HG03432 (cell line): ENCODE data around the gene SEC23IP.

Experiments used
- ATAC-seq: cut with Tn5 transposase; IDR thresholded peaks from one replicate; pipeline ENCODE4 v1.9.1; 2021; ENCODE audit warnings: mild to moderate bottlenecking, moderate library complexity; ENCODE audit not compliant: unreplicated experiment

Gene SEC23IP

GRCh38 chr10:119932631-119933030 is 40.1 kb downstream of the SEC23IP start:
- no peak for ATAC-seq

- ATAC-seq = no peak
These were observed 40.6 kb downstream of the SEC23IP start for GRCh38 chr10:119933179-119933578.

DNA sequence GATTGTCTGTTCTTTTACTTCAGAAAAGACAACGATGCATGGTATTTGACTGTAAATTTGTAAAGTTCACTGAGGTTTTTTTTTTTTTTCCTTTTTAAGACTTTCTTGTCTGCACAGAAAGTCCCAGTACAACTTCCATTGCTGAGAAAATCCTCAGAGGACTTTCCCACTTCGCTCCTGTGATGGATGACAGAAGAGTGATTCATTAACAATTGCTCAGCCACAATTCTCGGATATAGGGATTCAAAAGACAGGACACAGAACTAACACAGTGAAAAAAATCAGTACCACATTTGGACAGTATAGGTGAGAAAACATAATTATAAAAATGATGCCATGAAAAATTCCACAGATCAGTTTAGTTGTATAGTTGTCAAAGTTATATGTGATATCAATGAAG is 48.0 kb downstream of the SEC23IP start:
- no peak for ATAC-seq

DNA sequence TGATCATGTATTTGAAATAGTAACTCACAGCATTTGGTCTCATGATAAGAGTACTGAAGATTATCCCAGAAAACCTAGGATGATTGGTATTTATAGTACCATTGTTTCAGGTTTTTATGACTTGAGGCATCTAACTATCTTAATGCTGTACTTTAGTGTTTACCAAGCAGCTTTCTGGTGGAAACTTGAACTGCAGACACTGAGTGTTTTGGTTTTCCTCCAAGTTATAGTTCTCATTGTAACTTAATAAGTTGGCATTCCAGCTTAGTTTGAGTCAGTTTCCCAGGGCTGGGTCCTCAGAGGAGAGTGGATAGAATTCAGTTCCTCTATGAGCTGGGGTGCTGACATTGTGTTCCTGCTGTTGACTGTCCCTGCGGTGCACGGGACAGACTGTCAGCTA is 50.4 kb downstream of the SEC23IP start:
- no peak for ATAC-seq

DNA sequence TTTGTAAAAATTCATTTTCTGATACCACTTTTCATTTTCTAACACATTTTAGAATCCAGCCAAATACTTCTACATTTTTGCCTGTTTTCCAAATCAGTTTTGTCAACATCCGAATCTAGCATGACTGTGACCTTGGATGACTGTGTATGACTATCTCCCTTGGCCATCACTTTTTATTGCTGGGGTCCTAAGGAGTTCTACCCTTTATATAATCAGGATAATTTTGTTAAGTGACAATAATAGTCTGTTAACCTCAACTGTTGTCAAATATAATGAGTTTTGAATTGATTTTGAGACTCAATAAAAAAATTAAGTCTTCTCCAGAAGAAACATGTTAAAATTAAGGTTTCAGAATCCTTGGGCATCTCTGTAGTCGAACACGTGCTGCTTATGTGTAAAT is 53.3 kb downstream of the SEC23IP start:
- ATAC-seq = no peak

GRCh38 chr10:119947300-119947699 is 54.8 kb downstream of the SEC23IP start:
- ATAC-seq = no peak

GRCh38 chr10:119957451-119957850 is 64.9 kb downstream of the SEC23IP start:
- ATAC-seq = no peak

DNA sequence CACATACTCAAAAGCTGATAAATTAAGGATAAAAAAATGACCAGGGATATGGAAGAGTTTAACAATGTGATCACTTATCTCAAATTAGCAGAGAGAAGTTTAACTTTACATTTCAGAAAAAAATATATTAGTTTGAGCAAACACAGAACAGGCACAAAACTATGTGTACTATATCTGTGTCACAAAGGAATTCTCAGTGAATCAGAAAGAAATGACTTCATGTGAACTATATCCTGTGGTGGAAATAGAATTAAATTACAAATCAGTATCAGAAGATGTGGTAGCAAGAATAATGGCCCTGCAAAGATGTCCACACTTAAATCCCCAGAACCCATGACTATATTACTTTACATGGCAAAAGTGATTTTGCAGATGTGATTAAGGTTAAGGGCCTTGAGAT is 70.3 kb downstream of the SEC23IP start:
- no peak for ATAC-seq

GRCh38 chr10:119967066-119967465 is 74.5 kb downstream of the SEC23IP start:
- ATAC-seq = no peak

DNA sequence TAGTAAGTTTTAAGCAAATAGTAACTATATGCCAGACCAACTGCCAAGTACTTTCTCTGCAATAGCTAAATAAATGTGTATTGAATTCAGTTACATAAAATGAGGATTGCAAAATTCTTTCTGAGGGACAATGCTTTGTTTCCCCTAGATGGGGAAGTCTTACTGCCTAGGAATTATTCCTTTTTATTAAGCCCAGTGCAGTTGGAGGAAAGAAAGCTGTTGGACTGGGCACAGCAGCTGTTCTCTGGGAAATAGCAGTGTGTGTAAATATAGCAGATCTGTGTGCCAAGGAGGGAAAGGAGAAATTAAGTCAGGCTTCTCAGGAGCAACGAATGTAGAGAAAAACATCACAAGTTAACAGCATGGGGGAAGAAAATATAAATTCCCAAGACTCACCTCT is 77.1 kb downstream of the SEC23IP start:
- no peak for ATAC-seq

DNA sequence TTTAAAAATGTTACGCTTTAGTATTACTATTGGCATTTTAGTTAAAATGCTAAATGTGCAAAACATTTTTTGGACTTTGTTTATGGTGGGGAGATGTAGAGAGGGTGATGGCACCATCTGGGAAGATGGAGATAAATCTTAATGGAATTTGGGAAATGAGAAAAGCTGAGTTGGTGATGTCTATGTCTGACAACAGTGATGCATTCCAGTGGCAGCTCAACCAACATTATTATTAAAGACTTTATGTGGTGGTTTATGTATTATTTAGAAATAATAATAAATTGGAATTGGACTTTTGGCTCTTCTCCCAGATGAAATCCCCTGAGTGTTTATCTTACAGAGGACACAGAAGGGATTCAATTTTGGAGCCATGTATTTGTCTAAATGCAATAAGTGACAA is 77.6 kb downstream of the SEC23IP start:
- ATAC-seq = no peak

DNA sequence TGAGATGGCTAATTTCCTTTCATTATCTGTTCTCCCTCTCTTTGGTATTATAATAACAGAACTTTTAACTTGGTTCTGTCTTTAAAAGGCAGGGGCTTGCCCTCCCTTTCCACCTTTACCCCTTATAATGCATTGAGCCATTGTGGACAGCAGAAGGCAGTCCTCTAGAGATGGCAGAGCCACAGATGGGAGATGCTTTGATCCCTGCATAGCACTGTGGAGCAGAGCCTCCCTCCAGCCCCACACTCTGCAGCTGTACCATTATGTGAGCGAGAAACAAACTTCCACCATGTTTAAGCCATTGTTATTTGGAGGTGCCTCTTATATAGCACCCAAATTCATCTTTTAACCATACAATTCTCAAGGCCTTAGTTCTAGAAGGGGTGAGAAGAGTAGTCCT is 78.4 kb downstream of the SEC23IP start:
- ATAC-seq = no peak

DNA sequence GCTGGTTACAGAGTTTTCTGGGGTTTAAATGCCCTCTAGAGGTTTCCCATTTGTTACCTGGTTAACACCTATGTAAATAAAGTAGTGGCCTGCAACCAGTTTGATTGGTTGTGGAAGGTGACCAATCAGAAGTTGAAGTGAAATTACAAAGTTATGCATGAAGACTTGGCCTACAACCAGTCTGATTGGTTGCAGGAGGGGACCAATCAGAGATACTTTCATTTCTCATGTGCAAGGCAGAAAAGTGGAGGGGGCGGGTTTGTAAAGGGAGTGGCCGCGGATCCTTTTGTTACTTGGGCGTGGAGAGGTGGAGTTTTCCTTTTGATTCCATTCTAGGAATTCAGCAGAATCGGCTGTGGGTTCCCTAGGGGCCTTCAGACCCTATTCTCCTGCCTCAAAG is 80.8 kb downstream of the SEC23IP start:
- ATAC-seq = no peak

DNA sequence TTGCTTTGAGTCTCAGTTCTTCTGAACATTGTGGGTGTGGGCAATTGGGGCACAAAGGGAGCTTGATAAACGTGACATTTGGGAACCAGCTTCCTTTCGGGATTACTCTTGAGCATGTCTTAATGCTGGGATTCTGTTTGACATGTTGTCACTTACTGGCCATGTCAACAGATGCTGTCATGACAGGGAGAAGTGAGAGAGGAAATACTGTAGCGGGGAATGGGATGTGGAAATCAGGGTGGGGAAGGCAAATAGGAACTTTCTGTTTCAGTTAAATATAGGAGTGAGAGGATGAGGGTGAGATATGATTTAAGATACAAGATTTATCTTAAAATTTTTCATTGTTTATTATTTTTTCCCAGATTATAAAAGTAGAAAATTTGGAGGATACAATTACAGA is 83.9 kb downstream of the SEC23IP start:
- ATAC-seq = no peak

- ATAC-seq = no peak
These were observed 88.6 kb downstream of the SEC23IP start for GRCh38 chr10:119980956-119981750.

- no peak for ATAC-seq
These were observed 89.3 kb downstream of the SEC23IP start for GRCh38 chr10:119981826-119982225.

DNA sequence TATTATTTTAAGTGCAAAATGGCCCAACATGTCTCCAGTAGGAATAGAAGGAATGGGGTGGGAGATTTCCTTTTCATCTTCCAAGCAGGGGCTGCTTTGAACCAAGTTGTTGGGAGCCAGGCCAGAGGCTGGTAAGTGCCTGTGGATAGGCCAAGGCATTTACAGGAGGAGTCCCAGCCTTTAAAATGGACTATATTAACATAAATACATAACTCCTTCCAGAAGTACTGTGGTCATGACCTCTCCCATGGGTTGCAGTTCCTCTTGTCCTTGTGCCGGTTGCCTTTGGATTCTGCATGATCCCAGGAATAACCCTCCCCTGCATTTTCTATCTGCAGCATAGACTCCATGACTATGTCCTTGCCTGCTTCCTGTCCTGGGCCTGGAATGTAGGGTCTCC is 95.8 kb downstream of the SEC23IP start:
- no peak for ATAC-seq

GRCh38 chr10:119989966-119990365 is 97.4 kb downstream of the SEC23IP start:
- no peak for ATAC-seq

DNA sequence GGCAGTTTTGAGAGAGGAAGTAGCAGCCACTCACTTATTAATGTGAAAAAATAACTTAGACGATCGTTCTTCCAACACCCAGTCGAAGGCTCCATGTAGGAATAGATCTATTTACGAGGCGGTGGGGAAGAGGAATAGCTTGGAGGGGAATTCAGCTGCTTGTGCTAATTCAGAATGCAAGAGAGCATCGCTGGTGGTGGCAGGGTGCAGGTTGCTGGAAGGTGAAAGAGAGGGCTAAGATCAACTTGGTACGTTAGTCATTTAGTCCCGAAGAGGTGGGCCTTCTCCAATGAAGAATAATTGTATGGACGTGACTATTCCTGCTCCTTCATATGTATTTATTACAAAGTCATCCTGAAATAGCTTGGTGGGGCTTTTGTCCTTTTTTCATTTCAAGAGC is 98.5 kb downstream of the SEC23IP start:
- ATAC-seq = no peak

DNA sequence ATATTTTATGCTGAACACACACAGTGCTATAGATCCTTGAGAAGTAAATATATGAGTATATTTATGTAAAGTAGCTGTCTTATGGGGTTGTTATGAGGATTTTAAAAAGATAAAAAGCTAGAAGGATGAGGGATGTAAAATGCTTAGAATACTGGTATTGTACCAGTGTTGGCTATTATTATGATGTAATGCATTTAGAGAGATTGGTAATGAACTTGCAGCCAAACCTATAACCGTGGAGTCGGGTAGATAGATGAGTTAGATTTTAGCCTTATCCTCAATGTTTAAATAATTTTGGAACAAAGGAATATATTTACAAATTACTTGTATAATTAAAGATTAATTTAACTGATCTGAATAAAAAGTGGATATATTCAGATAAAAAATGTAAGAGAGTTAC is 99.3 kb downstream of the SEC23IP start:
- ATAC-seq = no peak
